Choroid plexus epithelial cell (primary cell): Measurements from ENCODE around the gene ALLC.

Source experiments
- DNase-seq: peaks from one replicate; pipeline ENCODE4 v3.0.0-alpha.2; 2010; ENCODE audit warnings: low read depth
- H3K4me3 ChIP-seq: 2 replicates; pipeline ENCODE4 v1.5.1; 2011; ENCODE audit warnings: low read depth, mild to moderate bottlenecking, control low read depth, low read length, moderate library complexity
- TF ChIP-seq, protein P1 (sequence below): conservative IDR thresholded peaks from 2 replicates; pipeline ENCODE4 v1.5.1; 2011; ENCODE audit warnings: low read depth, mild to moderate bottlenecking, control low read depth, inconsistent platforms, low read length, moderate library complexity

Gene ALLC

GRCh38 chr2:3728104-3729054 is 70.4 kb downstream of the ALLC start:
- peak; percentile 80 for DNase-seq
- no peak overlapping the region for H3K4me3 ChIP-seq
- TF ChIP-seq, protein P1, sequence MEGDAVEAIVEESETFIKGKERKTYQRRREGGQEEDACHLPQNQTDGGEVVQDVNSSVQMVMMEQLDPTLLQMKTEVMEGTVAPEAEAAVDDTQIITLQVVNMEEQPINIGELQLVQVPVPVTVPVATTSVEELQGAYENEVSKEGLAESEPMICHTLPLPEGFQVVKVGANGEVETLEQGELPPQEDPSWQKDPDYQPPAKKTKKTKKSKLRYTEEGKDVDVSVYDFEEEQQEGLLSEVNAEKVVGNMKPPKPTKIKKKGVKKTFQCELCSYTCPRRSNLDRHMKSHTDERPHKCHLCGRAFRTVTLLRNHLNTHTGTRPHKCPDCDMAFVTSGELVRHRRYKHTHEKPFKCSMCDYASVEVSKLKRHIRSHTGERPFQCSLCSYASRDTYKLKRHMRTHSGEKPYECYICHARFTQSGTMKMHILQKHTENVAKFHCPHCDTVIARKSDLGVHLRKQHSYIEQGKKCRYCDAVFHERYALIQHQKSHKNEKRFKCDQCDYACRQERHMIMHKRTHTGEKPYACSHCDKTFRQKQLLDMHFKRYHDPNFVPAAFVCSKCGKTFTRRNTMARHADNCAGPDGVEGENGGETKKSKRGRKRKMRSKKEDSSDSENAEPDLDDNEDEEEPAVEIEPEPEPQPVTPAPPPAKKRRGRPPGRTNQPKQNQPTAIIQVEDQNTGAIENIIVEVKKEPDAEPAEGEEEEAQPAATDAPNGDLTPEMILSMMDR: peak; percentile 66

DNA sequence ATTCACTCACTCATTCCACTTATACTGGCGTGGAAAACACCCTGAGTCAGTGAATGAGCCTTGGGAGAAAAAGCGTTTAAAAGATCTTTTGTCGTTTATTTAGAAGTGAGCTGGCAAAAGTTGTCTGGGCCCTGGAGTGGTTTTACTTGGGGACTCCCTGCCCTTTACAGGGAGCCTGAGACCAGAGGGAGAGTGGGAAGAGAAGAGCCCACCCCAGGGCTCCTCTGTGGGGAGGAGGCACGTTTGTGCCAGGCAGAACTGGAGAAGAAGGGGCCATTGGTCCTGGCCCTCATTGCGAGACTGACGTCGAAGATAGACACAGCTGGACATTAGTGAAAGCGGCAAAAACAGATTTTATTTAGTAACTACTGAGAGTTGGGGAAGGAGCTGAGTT is 71.1 kb downstream of the ALLC start:
- TF ChIP-seq, protein P1: no peak
- no peak overlapping the region for H3K4me3 ChIP-seq
- no peak for DNase-seq

DNA sequence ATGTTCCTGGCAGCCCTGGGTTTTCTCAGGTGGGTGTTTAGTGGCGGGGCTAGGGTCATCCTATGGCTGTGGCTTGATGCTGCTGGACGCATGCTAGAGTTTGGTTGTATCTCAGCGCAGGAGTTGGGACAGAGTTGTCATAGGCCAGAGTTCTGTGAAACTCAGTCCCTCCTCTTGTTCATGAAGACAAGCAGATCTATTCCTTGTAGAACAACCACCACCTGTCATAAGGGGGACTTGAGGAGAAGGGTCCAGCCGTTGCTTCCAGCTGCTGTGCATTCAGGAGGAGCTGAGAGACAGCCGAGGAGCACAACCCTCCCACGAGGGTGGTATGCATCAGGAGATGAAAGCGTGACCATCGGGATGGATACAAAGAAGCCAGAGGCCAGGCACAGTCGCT is 71.8 kb downstream of the ALLC start:
- TF ChIP-seq, protein P1: no peak
- no peak for DNase-seq
- no peak overlapping the region for H3K4me3 ChIP-seq

DNA sequence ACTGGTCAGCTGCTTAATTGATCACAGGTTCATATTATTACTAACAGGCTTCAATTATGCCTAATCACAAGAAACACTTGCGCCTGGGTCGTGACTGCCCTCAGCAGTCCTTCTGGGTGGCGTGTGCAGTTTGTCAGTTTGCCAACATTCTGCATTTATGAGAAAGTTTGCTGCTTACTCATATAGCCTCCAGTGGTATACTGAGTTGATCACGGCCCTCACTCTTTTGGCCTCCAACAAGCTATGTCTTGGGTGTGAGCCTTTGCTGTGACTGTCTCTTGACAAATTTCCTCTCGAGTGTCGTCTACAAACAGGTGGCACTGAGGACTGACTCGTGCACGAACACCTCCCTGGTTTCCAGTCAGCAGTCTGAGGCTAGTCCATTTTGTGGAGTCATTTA is 72.6 kb downstream of the ALLC start:
- TF ChIP-seq, protein P1: no peak
- no peak overlapping the region for H3K4me3 ChIP-seq
- DNase-seq: peak; percentile 58

DNA sequence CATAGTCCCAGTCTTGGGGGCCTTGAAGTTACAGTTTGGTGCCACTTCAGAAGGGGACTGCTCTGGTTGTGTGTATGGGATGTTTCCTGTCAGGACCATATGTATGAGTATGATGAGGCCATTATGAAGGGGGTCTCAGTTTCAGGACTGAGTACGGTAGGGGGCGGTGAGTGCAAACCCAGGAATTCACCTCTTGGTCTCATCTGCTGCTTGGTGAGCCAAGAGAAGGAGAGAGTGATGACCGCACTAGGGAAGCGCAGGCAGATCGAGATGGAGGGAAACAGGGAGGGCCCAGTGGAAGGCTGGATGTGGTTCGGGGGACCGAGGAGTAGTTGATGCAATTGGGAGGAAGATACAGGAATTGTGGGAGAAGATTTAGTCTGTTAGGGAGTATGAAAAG is 73.8 kb downstream of the ALLC start:
- DNase-seq: no peak
- TF ChIP-seq, protein P1: no peak
- H3K4me3 ChIP-seq: no peak overlapping the region

GRCh38 chr2:3736112-3736511 is 78.1 kb downstream of the ALLC start:
- TF ChIP-seq, protein P1: no peak
- no peak for DNase-seq
- no peak overlapping the region for H3K4me3 ChIP-seq

- TF ChIP-seq, protein P1: no peak
- no peak for DNase-seq
- H3K4me3 ChIP-seq: no peak overlapping the region
Observed at GRCh38 chr2:3737128-3737527, 79.1 kb downstream of the ALLC start.
